NCI-H2081 (cell line): Measurements from ENCODE around the gene ARHGAP15.
A peak's percentile ranks its signal among the peaks of the same experiment; 100 is the strongest.

Experiments used
- DNase-seq, 2 experiments: peaks; one replicate each; lab custom pipeline; 2025; lab: John Stamatoyannopoulos, UW

Gene ARHGAP15

GRCh38 chr2:143629340-143629739 is 500.1 kb downstream of the ARHGAP15 start:
- DNase-seq = no peak

GRCh38 chr2:143632751-143633374 is 503.6 kb downstream of the ARHGAP15 start:
- DNase-seq = no peak

DNA sequence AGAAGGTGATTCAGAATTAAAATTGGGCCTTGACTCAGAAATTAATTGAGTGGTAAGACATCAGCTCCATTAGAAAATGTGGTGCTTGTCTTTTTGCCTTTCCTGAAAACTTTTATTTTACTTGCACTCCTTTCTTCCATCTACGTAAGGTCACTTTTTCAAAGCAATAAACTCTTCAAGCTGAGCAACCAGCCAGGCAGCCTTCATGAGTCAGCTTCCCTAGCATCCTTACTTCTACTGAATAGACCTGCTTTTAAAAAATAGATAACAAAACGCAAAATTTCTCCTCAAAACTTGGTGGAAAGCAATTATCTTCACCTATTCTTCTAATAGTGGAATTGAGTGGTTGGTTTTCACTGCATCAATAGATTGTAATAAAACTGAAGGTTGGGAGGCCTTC is 504.2 kb downstream of the ARHGAP15 start:
- no peak for DNase-seq

GRCh38 chr2:143635302-143635701 is 506.1 kb downstream of the ARHGAP15 start:
- DNase-seq = no peak

GRCh38 chr2:143635936-143636335 is 506.7 kb downstream of the ARHGAP15 start:
- DNase-seq = no peak

DNA sequence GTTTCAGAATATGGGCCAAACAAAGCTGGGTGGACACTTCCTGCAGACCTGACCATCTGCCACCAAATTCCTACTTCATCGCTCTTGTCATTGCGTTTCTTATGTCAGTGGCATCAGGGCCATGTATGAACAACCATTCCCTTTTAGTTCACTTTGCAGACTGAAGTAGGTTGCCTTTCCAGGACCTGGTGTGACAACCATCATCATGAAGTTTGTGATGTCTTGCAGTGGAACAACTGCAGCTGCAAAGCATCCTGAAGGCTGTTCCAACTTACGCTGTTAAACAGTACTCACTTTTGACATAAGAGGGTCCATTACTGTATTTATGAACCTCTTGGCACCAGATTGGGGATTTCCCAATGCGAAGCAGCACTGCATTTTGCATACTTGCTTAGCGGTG is 511.6 kb downstream of the ARHGAP15 start:
- no peak for DNase-seq

GRCh38 chr2:143645921-143646645 is 516.9 kb downstream of the ARHGAP15 start:
- no peak for DNase-seq

GRCh38 chr2:143649226-143649740 is 520.1 kb downstream of the ARHGAP15 start:
- DNase-seq = no peak

DNA sequence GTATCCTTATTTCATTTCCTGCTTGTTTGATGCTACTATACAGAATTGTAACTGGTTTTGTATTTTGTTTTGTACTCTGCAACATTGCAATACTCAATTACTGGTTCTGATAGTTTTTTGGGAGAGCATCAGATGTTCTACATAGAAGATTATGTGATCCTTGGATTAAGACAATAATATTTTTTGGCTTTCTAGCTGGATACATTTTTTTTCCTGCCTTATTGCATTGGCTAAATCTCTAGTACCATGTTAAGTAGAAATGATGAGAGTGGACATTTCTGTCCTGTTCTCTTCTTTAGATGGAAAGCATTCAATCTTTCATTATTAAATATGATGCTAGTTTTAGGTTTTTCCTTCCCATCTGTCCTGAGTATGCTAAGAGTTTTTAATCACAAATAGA is 523.5 kb downstream of the ARHGAP15 start:
- no peak for DNase-seq

GRCh38 chr2:143668234-143668633 is 539.0 kb downstream of the ARHGAP15 start:
- peak in 1 of 2 experiments; percentile 15 for DNase-seq

- DNase-seq = no peak
Measured at GRCh38 chr2:143674051-143674450, 544.8 kb downstream of the ARHGAP15 start.

GRCh38 chr2:143675021-143675420 is 545.8 kb downstream of the ARHGAP15 start:
- no peak for DNase-seq

DNA sequence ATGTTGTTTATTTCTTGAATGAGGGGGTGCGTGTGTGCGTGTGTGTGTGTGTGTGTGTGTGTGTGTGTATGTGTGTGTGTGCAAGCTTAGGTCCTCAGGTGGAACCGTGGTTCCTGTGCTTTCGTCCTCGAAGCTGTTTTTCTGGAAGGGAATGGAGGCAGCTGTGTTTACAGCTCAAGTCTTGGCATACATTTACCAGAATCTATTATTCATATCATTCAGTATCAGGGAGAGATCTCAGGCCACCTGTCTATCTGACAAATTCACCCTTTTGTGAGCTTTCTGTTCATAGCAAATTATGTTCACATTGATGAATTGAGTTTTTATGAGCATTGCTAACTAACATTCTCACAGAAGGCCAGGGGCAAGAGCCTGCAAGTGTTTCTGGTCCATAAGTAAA is 550.4 kb downstream of the ARHGAP15 start:
- DNase-seq = peak; percentile 10 to 80

DNA sequence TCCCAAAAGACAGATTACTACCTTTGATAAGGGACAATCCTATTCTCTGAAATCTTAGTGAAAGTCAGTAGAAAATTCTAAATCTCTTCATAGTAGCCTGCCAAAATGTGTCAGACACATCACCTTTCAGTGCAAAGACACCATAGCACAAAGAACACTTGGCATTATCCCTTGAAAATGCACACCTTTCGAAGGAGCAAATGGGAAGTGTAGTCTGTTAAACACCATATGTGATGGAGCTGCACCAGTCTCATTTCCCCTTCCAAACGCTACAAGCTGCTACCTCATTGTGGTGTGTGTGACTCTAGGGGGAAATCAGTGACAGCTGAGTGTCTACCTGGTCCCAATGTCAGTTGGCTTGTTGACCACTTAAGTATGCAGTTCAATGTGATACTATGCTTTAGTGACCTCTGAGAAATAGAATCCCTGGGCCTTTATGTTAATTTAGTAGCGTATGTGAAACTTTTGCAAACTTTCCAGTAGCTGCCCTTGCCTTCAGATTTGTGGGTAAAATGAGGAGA is 551.7 kb downstream of the ARHGAP15 start:
- DNase-seq = no peak

GRCh38 chr2:143682436-143683055 is 553.3 kb downstream of the ARHGAP15 start:
- DNase-seq = no peak

DNA sequence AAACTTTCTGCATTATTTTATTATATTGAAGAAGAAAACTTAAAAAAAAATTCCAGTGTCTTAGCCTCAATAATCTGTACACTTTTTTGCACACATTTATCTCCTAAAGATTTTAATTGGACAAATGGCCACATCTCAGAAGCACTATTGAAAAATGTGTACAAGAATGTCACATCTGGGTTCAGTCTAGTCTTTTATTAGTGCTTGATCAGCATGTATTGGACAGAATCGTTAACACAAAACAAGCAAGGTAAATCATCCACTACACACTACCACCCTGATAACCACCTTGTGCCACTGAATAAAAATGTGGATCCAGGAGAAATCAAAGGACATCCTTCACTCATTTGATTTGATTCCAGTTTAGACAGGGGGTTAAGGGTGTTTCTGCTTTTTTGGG is 554.8 kb downstream of the ARHGAP15 start:
- DNase-seq = no peak

DNA sequence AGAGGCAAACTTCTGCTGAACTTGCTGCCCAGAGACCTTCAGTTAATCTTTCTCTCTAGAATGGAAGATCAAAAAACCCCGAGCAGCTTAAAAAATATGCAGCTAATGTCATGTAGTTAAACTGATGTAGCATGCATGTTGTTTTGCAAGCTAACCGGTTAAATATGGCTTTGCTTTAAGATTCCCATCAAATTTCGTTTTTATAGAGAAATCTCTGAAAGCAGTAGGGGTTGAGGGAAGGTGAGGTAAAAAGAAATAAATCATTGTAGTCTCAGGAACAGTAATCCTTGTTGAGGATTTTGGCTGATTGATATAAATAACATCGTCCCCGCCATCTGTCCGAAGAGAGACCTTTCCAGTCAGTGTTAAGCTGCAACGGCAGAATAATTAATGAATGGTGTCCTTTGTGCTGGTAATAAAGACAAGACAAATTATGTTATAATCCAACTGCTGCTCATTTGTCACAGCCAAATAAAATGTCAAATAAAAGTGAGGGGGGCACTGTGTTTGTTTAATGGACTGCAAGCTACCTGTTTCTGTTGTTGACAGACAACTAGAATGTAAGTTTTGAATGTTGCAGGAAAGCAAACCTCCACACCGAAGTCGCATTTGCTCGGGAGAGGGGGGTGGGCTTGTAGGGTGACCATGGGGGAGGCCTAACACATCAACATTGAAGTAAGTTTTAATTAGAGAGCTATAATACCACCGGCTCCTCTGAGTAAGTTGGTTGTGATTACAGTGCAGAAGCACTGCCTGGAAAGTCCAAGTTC is 555.5 kb downstream of the ARHGAP15 start:
- DNase-seq = no peak

DNA sequence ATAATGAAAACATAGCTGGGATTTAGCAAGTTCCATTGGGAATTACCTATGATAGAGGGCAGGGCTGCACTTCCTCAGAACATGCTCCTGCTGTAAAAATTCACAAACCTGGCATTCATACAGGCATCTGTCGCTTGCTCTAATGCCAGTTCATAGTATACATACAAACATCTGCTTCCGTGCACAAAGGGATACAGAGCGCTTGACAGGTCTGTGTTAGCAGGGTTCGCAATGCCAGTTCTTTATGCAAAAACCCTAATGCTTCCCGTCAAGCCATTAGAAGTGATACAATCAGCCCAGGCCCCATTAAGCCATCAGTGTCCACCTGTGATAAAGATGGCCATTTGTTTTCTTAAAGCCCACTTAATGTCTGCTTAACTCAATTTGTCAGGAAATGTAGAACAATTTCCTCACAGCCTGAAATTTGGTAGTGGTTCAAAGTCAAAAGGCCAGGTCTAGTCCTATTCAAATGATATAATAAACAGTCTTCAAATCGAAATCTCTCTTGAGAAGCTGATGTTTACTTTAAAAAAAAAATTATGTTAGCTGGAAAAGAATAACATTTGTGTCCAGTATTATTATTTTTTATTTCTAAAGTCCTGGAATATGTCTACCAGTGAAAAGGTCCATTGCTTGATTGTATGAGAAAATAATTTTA is 556.3 kb downstream of the ARHGAP15 start:
- peak; percentile 67 to 94 for DNase-seq

DNA sequence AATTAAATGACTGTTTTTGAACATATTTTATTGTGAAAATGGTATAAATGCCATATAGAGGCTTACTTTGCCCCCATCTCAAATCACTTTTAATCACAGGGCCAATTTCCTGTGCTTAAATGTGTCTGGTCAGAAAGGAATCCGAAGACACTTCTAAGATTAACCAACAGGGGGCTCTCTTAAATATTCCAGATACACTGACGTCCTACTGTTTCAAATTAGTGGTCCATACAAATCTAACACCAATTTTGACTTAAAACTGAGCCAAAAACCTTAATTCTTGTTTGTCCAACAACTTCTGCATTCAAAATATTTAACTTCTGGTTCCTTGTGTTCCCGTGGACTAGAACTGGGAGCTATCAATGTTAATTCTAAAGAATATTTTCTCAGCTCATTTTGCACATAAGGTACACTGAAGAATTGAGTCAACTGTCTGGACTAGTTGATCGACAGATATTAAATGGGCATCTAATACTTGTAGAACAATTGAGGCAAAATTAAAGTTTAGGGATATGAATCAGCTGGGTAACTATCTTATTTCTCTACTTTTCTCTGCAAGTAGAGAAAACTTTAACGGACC is 557.5 kb downstream of the ARHGAP15 start:
- DNase-seq = peak; percentile 5 to 57

DNA sequence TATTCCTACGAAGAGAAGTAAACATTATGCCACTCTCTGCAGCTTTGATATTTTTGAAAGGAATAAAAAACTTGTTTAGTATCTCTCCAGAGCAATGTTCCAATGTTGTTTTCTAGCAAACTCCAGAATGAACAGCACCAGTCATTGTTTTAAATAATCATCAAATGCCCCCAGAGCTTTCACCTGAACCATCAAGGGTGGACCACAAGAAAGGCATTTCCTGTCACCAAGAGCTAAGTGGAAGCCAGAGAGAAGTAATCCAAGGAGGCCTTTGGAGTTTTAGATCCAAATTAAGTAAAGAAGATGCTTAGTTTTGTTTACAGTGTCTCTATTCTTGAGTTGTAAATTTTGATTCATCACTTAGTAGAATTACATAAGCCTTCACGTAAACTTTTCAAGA is 559.0 kb downstream of the ARHGAP15 start:
- DNase-seq = no peak

GRCh38 chr2:143688815-143689214 is 559.6 kb downstream of the ARHGAP15 start:
- no peak for DNase-seq
